Measurements from ENCODE around the gene QARS1.
A peak's percentile ranks its signal among the peaks of the same experiment; 100 is the strongest.

The QARS1 gene

GRCh38 chr3:49120096-49120437, 15.5 kb upstream of the QARS1 start:
- no peak for DNase-seq

GRCh38 chr3:49119439-49119838, 14.9 kb upstream of the QARS1 start:
- no peak for DNase-seq

GRCh38 chr3:49119036-49119435, 14.5 kb upstream of the QARS1 start:
- no peak for DNase-seq

GRCh38 chr3:49112262-49112661, 7.7 kb upstream of the QARS1 start:
- no peak for DNase-seq

GRCh38 chr3:49111347-49111746, 6.8 kb upstream of the QARS1 start:
- DNase-seq = no peak

GRCh38 chr3:49110780-49111179, 6.2 kb upstream of the QARS1 start:
- DNase-seq = no peak

GRCh38 chr3:49108346-49108745, 3.8 kb upstream of the QARS1 start:
- DNase-seq = no peak

GRCh38 chr3:49104052-49104426, 518 bp downstream of the QARS1 start:
- no peak for DNase-seq

GRCh38 chr3:49100046-49100615, 4.4 kb downstream of the QARS1 start:
- DNase-seq = no peak

GRCh38 chr3:49098910-49099630, 5.5 kb downstream of the QARS1 start:
- DNase-seq = no peak

- DNase-seq = no peak
Observed at GRCh38 chr3:49098429-49098828, 6.1 kb downstream of the QARS1 start.

GRCh38 chr3:49093853-49094767, 10.4 kb downstream of the QARS1 start, which contains the start of gene QRICH1:
Gene QRICH1, minus strand, starts transcription at chr3:49094071. Its CDS starts 17,054 bp downstream, at chr3:49077017.
- peak; percentile 99 for DNase-seq

GRCh38 chr3:49092938-49093852, 11.4 kb downstream of the QARS1 start:
- peak; percentile 88 for DNase-seq

- DNase-seq = no peak
Observed at GRCh38 chr3:49081429-49081828, 23.1 kb downstream of the QARS1 start.

GRCh38 chr3:49079270-49079669, 25.3 kb downstream of the QARS1 start:
- no peak for DNase-seq

GRCh38 chr3:49076646-49077045, 27.9 kb downstream of the QARS1 start:
- DNase-seq = no peak

GRCh38 chr3:49076116-49076515, 28.4 kb downstream of the QARS1 start:
- no peak for DNase-seq

GRCh38 chr3:49058011-49058410, 46.5 kb downstream of the QARS1 start:
- DNase-seq = no peak

GRCh38 chr3:49057268-49057667, 47.3 kb downstream of the QARS1 start:
- DNase-seq = no peak

- DNase-seq = no peak
Observed at GRCh38 chr3:49054344-49054862, 50.2 kb downstream of the QARS1 start.

GRCh38 chr3:49053543-49053942, 51.0 kb downstream of the QARS1 start:
- DNase-seq = no peak

Data from femur (tissue), 1 donor.